A673 (cell line): ENCODE results near the gene TXNRD1. TPM values are rescaled to one million over a fixed set of nuclear protein-coding genes. Genes with fewer than 3 reads are reported as not detected.

Source experiments
- BruUV-seq: library from RNA; stranded (reverse); fragments of 400-500 nt; replicated peaks from 2 replicates; lab custom pipeline; 2021; lab: Mats Ljungman, UMichigan
- CTCF ChIA-PET: fragments of 300-600 bp; sonication (Branson Sonifier 250); formaldehyde crosslinking; loops from one replicate; lab custom pipeline; 2022; ENCODE audit warnings: antibody characterized with exemption; lab: Charles Lee
- POLR2A ChIA-PET: fragments of 300-600 bp; sonication (Branson Sonifier 250); formaldehyde crosslinking; loops from one replicate; lab custom pipeline; 2022; ENCODE audit warnings: antibody characterized with exemption; ENCODE audit not compliant: low non-redundant PET; lab: Charles Lee
- DNase-seq: peaks from one replicate; pipeline ENCODE4 v3.0.0-alpha.2; 2015; ENCODE audit warnings: low spot score
- H3K27ac ChIP-seq: fragments of 200-600 bp; sonication (generic); 2 replicates; pipeline ENCODE4 v1.5.1; 2016; ENCODE audit warnings: mixed run types, low read depth, mild to moderate bottlenecking, mixed read lengths, antibody characterized with exemption, low read length; ENCODE audit not compliant: poor library complexity, severe bottlenecking
- H3K27me3 ChIP-seq: fragments of 200-600 bp; sonication (generic); replicated peaks from 2 replicates; pipeline ENCODE4 v1.6.1; 2017; ENCODE audit warnings: mixed run types, low read depth, mild to moderate bottlenecking, mixed read lengths, antibody characterized with exemption, low read length; ENCODE audit not compliant: insufficient read depth, poor library complexity
- H3K36me3 ChIP-seq: fragments of 200-600 bp; sonication (generic); 2 replicates; pipeline ENCODE4 v1.6.1; 2016; ENCODE audit warnings: mixed run types, mild to moderate bottlenecking, mixed read lengths, antibody characterized with exemption, low read length; ENCODE audit not compliant: insufficient read depth, poor library complexity, severe bottlenecking
- H3K4me1 ChIP-seq: fragments of 200-600 bp; sonication (generic); 2 replicates; pipeline ENCODE4 v1.6.1; 2017; ENCODE audit warnings: mixed run types, mild to moderate bottlenecking, mixed read lengths, antibody characterized with exemption, low read length; ENCODE audit not compliant: insufficient read depth, poor library complexity, severe bottlenecking
- H3K4me3 ChIP-seq: fragments of 200-600 bp; sonication (generic); 2 replicates; pipeline ENCODE4 v1.5.1; 2016; ENCODE audit warnings: low read depth, mixed run types, mild to moderate bottlenecking, mixed read lengths, low read length; ENCODE audit not compliant: poor library complexity, severe bottlenecking
- H3K9me3 ChIP-seq: fragments of 200-600 bp; sonication (generic); 2 replicates; pipeline ENCODE4 v1.6.1; 2016; ENCODE audit warnings: mixed run types, low read depth, mild to moderate bottlenecking, mixed read lengths, antibody characterized with exemption, low read length; ENCODE audit not compliant: poor library complexity, severe bottlenecking
- EZH2 ChIP-seq: fragments of 200-600 bp; sonication (generic); IDR thresholded peaks from 2 replicates; pipeline ENCODE4 v1.6.1; 2017; ENCODE audit warnings: borderline replicate concordance, low read depth, mild to moderate bottlenecking, mixed read lengths, antibody characterized with exemption, low read length; ENCODE audit not compliant: poor library complexity, severe bottlenecking
- intact Hi-C: fragments of 100-400 bp; cut with micrococcal nuclease; formaldehyde crosslinking; loops from one replicate; pipeline ENCODE4 v1.10.0; 2022; ENCODE audit not compliant: unreplicated experiment
- total RNA-seq: library from RNA; stranded (reverse); gene quantifications from 2 replicates; pipeline ENCODE4 v1.2.3, GENCODE V29; 2021
- TF ChIP-seq, protein P1 (sequence below): fragments of 300-800, 200-600 bp; sonication (generic); conservative IDR thresholded peaks from 2 replicates; pipeline ENCODE4 v1.5.1; 2017; ENCODE audit warnings: low read depth, mild to moderate bottlenecking, antibody characterized with exemption, low read length, moderate library complexity, mixed read lengths

Gene TXNRD1
- total RNA-seq, 1 experiment from 2014 or later = 226 TPM

DNA sequence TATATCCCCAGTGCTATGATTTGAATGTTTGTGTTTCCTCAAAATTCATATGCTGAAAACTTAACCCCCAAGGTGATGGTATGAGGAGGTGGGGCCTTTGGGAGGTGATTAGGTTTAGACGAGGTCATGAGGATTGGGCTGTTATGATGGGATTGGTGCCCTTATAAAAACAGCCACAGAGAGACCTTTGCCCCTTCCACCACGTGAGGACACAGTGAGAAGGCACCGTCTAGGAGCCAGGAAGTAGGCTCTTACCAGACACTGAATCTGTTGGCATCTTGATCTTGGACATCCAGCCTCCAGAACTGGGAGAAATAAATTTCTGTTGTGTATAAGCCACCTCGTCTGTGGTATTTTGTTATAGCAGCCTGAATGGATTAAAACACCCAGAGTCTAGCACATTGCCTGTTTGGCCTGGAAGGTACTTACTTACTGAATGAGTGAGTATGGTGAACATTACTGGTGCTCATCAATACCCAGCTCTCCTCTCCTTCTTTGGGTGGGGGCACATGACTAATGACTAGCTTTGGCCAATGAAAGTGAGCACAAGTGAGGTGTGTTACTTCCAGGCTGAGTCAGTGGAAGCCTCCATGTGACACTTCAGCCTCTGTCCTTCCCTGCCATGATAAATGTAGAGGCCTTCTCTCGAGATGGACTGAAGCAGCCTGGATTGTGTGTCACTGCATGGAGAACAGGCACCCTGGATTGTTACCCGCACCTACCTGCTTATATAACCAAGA lies 168.7 kb downstream of the TXNRD1 start:
- no TSS peak for BruUV-seq
- ChIA-PET POLR2A (no interaction called here), CTCF (no interaction called here)
- Histone ChIP-seq H3K36me3 (no peaks in the 10 kb centered on the region), H3K4me3 (no peak overlapping the region), H3K4me1 (no peaks in the 10 kb centered on the region), H3K27me3 (no peaks in the 10 kb centered on the region), H3K9me3 (no peaks in the 10 kb centered on the region), H3K27ac (no peak overlapping the region)
- intact Hi-C loops = loop anchor here (5.0 kb wide), 2 partner anchors 493 to 718 kb away; no protein-coding TSS in a partner anchor
- TF ChIP-seq EZH2 = no peak
- TF ChIP-seq, protein P1, sequence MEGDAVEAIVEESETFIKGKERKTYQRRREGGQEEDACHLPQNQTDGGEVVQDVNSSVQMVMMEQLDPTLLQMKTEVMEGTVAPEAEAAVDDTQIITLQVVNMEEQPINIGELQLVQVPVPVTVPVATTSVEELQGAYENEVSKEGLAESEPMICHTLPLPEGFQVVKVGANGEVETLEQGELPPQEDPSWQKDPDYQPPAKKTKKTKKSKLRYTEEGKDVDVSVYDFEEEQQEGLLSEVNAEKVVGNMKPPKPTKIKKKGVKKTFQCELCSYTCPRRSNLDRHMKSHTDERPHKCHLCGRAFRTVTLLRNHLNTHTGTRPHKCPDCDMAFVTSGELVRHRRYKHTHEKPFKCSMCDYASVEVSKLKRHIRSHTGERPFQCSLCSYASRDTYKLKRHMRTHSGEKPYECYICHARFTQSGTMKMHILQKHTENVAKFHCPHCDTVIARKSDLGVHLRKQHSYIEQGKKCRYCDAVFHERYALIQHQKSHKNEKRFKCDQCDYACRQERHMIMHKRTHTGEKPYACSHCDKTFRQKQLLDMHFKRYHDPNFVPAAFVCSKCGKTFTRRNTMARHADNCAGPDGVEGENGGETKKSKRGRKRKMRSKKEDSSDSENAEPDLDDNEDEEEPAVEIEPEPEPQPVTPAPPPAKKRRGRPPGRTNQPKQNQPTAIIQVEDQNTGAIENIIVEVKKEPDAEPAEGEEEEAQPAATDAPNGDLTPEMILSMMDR = no peak
- DNase-seq = no peak

DNA sequence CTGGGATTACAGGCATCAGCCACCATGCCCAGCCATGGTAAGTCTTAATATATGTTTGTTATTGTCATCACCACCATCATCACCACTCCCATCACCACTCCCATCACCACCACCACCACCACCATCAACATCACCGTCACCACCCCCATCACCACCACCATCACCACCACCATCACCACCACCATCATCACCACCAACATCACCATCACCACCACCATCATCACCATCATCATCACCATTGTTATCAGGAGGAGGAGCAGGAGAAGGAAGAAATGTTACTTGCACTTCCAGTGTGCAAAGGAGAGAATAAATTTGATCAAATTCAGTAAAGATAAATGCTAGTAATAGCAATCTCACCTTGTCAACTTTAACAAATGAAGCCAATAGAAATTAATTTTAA lies 169.9 kb downstream of the TXNRD1 start:
- TF ChIP-seq, protein P1 = no peak
- TF ChIP-seq EZH2 = no peak
- Histone ChIP-seq H3K4me1 (no peaks in the 10 kb centered on the region), H3K36me3 (no peaks in the 10 kb centered on the region), H3K9me3 (no peaks in the 10 kb centered on the region), H3K27me3 (no peaks in the 10 kb centered on the region), H3K4me3 (no peak overlapping the region), H3K27ac (no peak overlapping the region)
- CTCF ChIA-PET = no interaction called here
- POLR2A ChIA-PET = no interaction called here
- DNase-seq = no peak
- intact Hi-C loops = no loop called here
- BruUV-seq = no TSS peak

DNA sequence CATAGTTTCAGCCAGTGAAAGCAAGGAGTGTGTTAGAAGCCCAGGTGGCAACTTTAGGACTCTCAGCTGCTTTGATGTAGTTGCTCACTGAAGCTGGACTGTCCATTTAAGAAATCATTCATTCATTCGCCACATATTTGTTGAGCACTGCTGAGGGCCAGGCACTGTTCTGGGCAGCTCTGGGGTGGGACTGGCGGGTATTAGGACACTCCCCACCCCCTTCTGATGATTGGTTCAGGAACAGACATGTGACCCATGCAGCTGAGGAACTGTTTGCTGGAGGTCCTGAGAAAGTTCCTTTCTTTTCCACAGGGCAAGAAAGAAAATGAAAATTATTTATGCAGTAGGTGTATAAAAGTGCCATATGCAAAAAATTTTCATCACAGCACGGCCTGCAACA lies 170.9 kb downstream of the TXNRD1 start:
- Histone ChIP-seq H3K4me3 (no peak overlapping the region), H3K36me3 (no peaks in the 10 kb centered on the region), H3K9me3 (no peaks in the 10 kb centered on the region), H3K4me1 (no peaks in the 10 kb centered on the region), H3K27ac (no peak overlapping the region), H3K27me3 (no peaks in the 10 kb centered on the region)
- DNase-seq = no peak
- ChIA-PET POLR2A (no interaction called here), CTCF (interaction anchor here (0.6 kb wide), 1 partner anchor 996 kb away, joined by 5 read pairs; no protein-coding TSS in a partner anchor)
- intact Hi-C loops = no loop called here
- no peak for TF ChIP-seq EZH2
- TF ChIP-seq, protein P1 = no peak
- no TSS peak for BruUV-seq
